ENCODE data around the gene IFT81. TPM values are rescaled to one million over a fixed set of nuclear protein-coding genes. Genes with fewer than 3 reads are reported as not detected.

The IFT81 gene
- total and polyA plus RNA-seq, 2 of the 13 experiments (the other 11 are each of a cell fraction or from before 2014, with no cell fraction given) = 4.2 to 13.0 TPM

GRCh38 chr12:110223777-110224378, 99.7 kb downstream of the IFT81 start:
- no peak overlapping the region for H3K9ac ChIP-seq (ENCODE audit: insufficient read depth, low read depth, low read length)
- peaks cover 8% of the 10 kb centered on the region for H3K4me1 ChIP-seq (ENCODE audit: insufficient read depth, low read length)
- no peaks in the 10 kb centered on the region for H3K27me3 ChIP-seq (ENCODE audit: control insufficient read depth in 1 of 2, insufficient read depth in 2 of 2, low read length in 2 of 2)
- ATAC-seq (no peak), FAIRE-seq (no peak), DNase-seq (ENCODE audit: low spot score) (no peak)
- 95% methylated on average over 4 of the region's 4 CpGs for WGBS (ENCODE audit: low lambda C conversion rate)
- no peaks in the 10 kb centered on the region for H3K9me3 ChIP-seq (ENCODE audit: low read length)
- intact Hi-C loops (cut with micrococcal nuclease; ENCODE audit: unreplicated experiment) (loop anchor here (1.0 kb wide), 1 partner anchor 124 kb away; no protein-coding TSS in a partner anchor), in situ Hi-C loops (cut with HindIII; ENCODE audit: extremely low pct_ligation_motif_present, low pct_unique_long_range_greater_than_20kb) (no loop called here)
- no TSS peak for BruUV-seq (replicated peaks)
- H3K36me3 ChIP-seq (replicated peaks in 1 of 2; ENCODE audit: control insufficient read depth in 1 of 2, insufficient read depth in 2 of 2, low read length in 2 of 2) = no peaks in the 10 kb centered on the region; a peak in 1 of 5 replicates
- no peak overlapping the region for H2AFZ ChIP-seq (ENCODE audit: low read length)
- H3K27ac ChIP-seq (ENCODE audit: extremely low read length, insufficient read depth, low read length) = no peak overlapping the region
- H4K20me1 ChIP-seq (ENCODE audit: insufficient read depth, low read length) = no peaks in the 10 kb centered on the region
- no peak overlapping the region for H3K4me2 ChIP-seq (ENCODE audit: low read depth, low read length)
- no peaks in the 10 kb centered on the region for H3K79me2 ChIP-seq (ENCODE audit: insufficient read depth, low read length)
- POLR2A ChIA-PET = no interaction called here
- CTCF ChIA-PET (ENCODE audit: low intra/inter-chr PET ratio, low total read pairs) = interaction anchor here (1.8 kb wide), 1 partner anchor 124 kb away, joined by 10 read pairs; no protein-coding TSS in a partner anchor
- H3K4me3 ChIP-seq (replicated peaks in 1 of 3; ENCODE audit: insufficient read depth in 1 of 3, low read depth in 2 of 3, low read length in 3 of 3) = no peak overlapping the region
- TF ChIP-seq, protein P1, sequence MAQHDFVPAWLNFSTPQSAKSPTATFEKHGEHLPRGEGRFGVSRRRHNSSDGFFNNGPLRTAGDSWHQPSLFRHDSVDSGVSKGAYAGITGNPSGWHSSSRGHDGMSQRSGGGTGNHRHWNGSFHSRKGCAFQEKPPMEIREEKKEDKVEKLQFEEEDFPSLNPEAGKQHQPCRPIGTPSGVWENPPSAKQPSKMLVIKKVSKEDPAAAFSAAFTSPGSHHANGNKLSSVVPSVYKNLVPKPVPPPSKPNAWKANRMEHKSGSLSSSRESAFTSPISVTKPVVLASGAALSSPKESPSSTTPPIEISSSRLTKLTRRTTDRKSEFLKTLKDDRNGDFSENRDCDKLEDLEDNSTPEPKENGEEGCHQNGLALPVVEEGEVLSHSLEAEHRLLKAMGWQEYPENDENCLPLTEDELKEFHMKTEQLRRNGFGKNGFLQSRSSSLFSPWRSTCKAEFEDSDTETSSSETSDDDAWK (CRISPR knock-in tag; IDR thresholded peaks at IDR 0.05) = no peak
- TF ChIP-seq ZNF281 (CRISPR knock-in tag; IDR thresholded peaks at IDR 0.05; ENCODE audit: borderline replicate concordance) (no peak), SIN3A (IDR thresholded peaks at IDR 0.05; ENCODE audit: borderline replicate concordance, low read depth, low read length) (no peak), DMAP1 (CRISPR knock-in tag; IDR thresholded peaks at IDR 0.05) (no peak), AGO2 (optimal IDR thresholded peaks at IDR 0.05; ENCODE audit: low read depth, low read length) (no peak), MXI1 (IDR thresholded peaks at IDR 0.05; ENCODE audit: borderline replicate concordance, low read depth, low read length) (no peak), LCORL (IDR thresholded peaks at IDR 0.05) (no peak), LCORL (CRISPR knock-in tag; IDR thresholded peaks at IDR 0.05) (no peak), GATA4 (IDR thresholded peaks at IDR 0.05; ENCODE audit: borderline replicate concordance, low read depth) (no peak), ZNF20 (CRISPR knock-in tag; IDR thresholded peaks at IDR 0.05) (no peak), KLF13 (CRISPR knock-in tag; IDR thresholded peaks at IDR 0.05) (no peak), ZNF263 (CRISPR knock-in tag; IDR thresholded peaks at IDR 0.05) (no peak), MBD4 (IDR thresholded peaks at IDR 0.05; ENCODE audit: borderline replicate concordance, low read length) (no peak)

Measured in HepG2 (cell line).